Transverse colon (tissue), 4 donors: Measurements from ENCODE around the gene FBXL19. TPM values are rescaled to one million over a fixed set of nuclear protein-coding genes. Genes with fewer than 3 reads are reported as not detected.

ENCODE experiments used
- DNase-seq: peaks from one replicate; pipeline ENCODE4 v3.0.0-alpha.2; 2019
- H3K27ac ChIP-seq, 4 donors: fragments of 200-600 bp; sonication (generic); 2 replicates each; pipeline ENCODE4 v1.5.1; 2016 to 2018; ENCODE audit warnings: inconsistent platforms in 4 of 4
- H3K27me3 ChIP-seq: fragments of 200-600 bp; sonication (generic); 2 replicates; pipeline ENCODE4 v1.5.1; 2017; ENCODE audit warnings: inconsistent platforms
- H3K36me3 ChIP-seq, 4 donors: fragments of 200-600 bp; sonication (generic); 2 replicates each; pipeline ENCODE4 v1.5.1; 2017 to 2019; ENCODE audit warnings: inconsistent platforms in 4 of 4
- H3K4me1 ChIP-seq, 4 donors: fragments of 200-600 bp; sonication (generic); 2 replicates each; pipeline ENCODE4 v1.5.1; 2017 to 2020; ENCODE audit warnings: inconsistent platforms in 4 of 4
- H3K4me3 ChIP-seq, 4 donors: fragments of 200-600 bp; sonication (generic); 1 replicate in 1 of 4; 2 replicates in 3 of 4; pipeline versions ENCODE4 v1.5.1 to v1.6.1; 2017 to 2019; ENCODE audit warnings: inconsistent platforms in 4 of 4
- H3K9me3 ChIP-seq, 2 donors: fragments of 200-600 bp; sonication (generic); 2 replicates each; pipeline ENCODE4 v1.5.1; 2017 to 2019; ENCODE audit warnings: inconsistent platforms in 2 of 2
- CTCF ChIP-seq, 5 experiments: fragments of 200-600 bp in 3 of 5; fragments of 450-650 bp in 2 of 5; sonication (generic) in 3 of 5; IDR thresholded peaks; 1 replicate in 2 of 5; 2 replicates in 3 of 5; pipeline ENCODE4 v1.5.1; 2016 to 2017; ENCODE audit warnings: antibody characterized with exemption in 5 of 5, inconsistent platforms in 3 of 5, mild to moderate bottlenecking in 2 of 5, moderate library complexity in 1 of 5
- EP300 ChIP-seq: sonication (generic); formaldehyde crosslinking; IDR thresholded peaks from one replicate; pipeline ENCODE4 v1.6.1; 2017; ENCODE audit warnings: antibody characterized with exemption, low read depth
- POLR2A ChIP-seq: fragments of 450-650 bp; IDR thresholded peaks from one replicate; pipeline ENCODE4 v1.6.1; 2016; ENCODE audit warnings: antibody characterized with exemption, mild to moderate bottlenecking, moderate library complexity
- POLR2AphosphoS5 ChIP-seq, 3 donors: sonication (generic); formaldehyde crosslinking; IDR thresholded peaks; one replicate each; pipeline ENCODE4 v1.6.1; 2016; ENCODE audit warnings: antibody characterized with exemption in 3 of 3
- WGBS, 2 donors: methylation state at CpG; one replicate each; pipeline ENCODE4 v1.1.5; 2018; ENCODE audit warnings: low coverage in 1 of 2; 5-methylcytosine and 5-hydroxymethylcytosine counted together
- in situ Hi-C, 4 donors: fragments of 200-750 bp; cut with MboI; loops; one replicate each; pipeline versions ENCODE4 v1.15.0 to v1.15.1; 2017; ENCODE audit warnings: low sequenced_read_pairs in 3 of 4, low pct_ligation_motif_present in 1 of 4, low pct_unique_long_range_greater_than_20kb in 1 of 4
- intact Hi-C: fragments of 100-400 bp; cut with DNase I; formaldehyde crosslinking; loops from one replicate; pipeline ENCODE4 v1.15.1; 2023; ENCODE audit warnings: low total_unique reads
- total RNA-seq, 4 donors: library from RNA; depleted of rRNA; stranded (reverse); fragments of >200 nt; gene quantifications; one replicate each; pipeline ENCODE4 v1.1.0, GENCODE V29; 2016

Gene FBXL19
- total RNA-seq, 4 donors from 2014 or later, result 19.3 to 45.3 (median 20.3) TPM

GRCh38 chr16:30966033-30966619, 42.8 kb downstream of the FBXL19 start:
- DNase-seq, result no peak
- Histone ChIP-seq H3K27me3 (no peaks in the 10 kb centered on the region), H3K36me3 (peaks cover 0 to 80% (median 38%) of the 10 kb centered on the region in 4 donors), H3K27ac (no peak overlapping the region), H3K4me3 (no peak overlapping the region), H3K9me3 (no peaks in the 10 kb centered on the region), H3K4me1 (no peaks in the 10 kb centered on the region)
- TF ChIP-seq POLR2A, result no peak
- TF ChIP-seq CTCF (IDR thresholded peaks at IDR 0.05), result no peak
- TF ChIP-seq EP300, result no peak
- no peak for TF ChIP-seq POLR2AphosphoS5 (IDR thresholded peaks at IDR 0.05)
- WGBS, 2 donors, result 93 to 100% methylated on average over 1 to 12 of the region's 19 CpGs
- intact Hi-C loops, result no loop called here
- in situ Hi-C loops, result loop anchor here in 1 of 4 donors (25.0 kb wide), 1 partner anchor 746 kb away; a partner anchor contains a TSS

- Histone ChIP-seq H3K4me1 (no peaks in the 10 kb centered on the region), H3K27me3 (no peaks in the 10 kb centered on the region), H3K9me3 (no peaks in the 10 kb centered on the region), H3K36me3 (peaks cover 0 to 83% (median 39%) of the 10 kb centered on the region in 4 donors), H3K27ac (no peak overlapping the region), H3K4me3 (no peak overlapping the region)
- intact Hi-C loops, result no loop called here
- in situ Hi-C loops, result loop anchor here in 1 of 4 donors (25.0 kb wide), 1 partner anchor 745 kb away; a partner anchor contains a TSS
- WGBS, 2 donors, result 89% methylated on average over 4 of the region's 4 CpGs; no CpG with 5 or more reads in 1 of the 2 donors
- DNase-seq, result no peak
- TF ChIP-seq POLR2AphosphoS5 (IDR thresholded peaks at IDR 0.05), result no peak
- TF ChIP-seq POLR2A, result no peak
- no peak for TF ChIP-seq EP300
- no peak for TF ChIP-seq CTCF (IDR thresholded peaks at IDR 0.05)
Observed at GRCh38 chr16:30967795-30968194, 44.4 kb downstream of the FBXL19 start.

- Histone ChIP-seq H3K27me3 (no peaks in the 10 kb centered on the region), H3K9me3 (no peaks in the 10 kb centered on the region), H3K4me3 (no peak overlapping the region), H3K4me1 (no peaks in the 10 kb centered on the region), H3K27ac (no peak overlapping the region), H3K36me3 (peaks cover 0 to 81% (median 37%) of the 10 kb centered on the region in 4 donors)
- intact Hi-C loops, result no loop called here
- TF ChIP-seq POLR2AphosphoS5 (IDR thresholded peaks at IDR 0.05) (no peak), POLR2A (no peak), CTCF (IDR thresholded peaks at IDR 0.05) (no peak), EP300 (no peak)
- no peak for DNase-seq
- in situ Hi-C loops, result loop anchor here in 1 of 4 donors (25.0 kb wide), 1 partner anchor 743 kb away; a partner anchor contains a TSS
- 96% methylated on average over 19 of the region's 19 CpGs; no CpG with 5 or more reads in 1 of the 2 donors for WGBS, 2 donors
Observed at GRCh38 chr16:30969246-30969842, 46.0 kb downstream of the FBXL19 start.

- WGBS, 2 donors, result 80 to 95% methylated on average over 1 to 14 of the region's 14 CpGs
- peaks cover 0 to 72% (median 30%) of the 10 kb centered on the region in 4 donors for H3K36me3 ChIP-seq
- TF ChIP-seq CTCF (IDR thresholded peaks at IDR 0.05), result no peak
- no peak for TF ChIP-seq POLR2AphosphoS5 (IDR thresholded peaks at IDR 0.05)
- TF ChIP-seq POLR2A, result no peak
- no peak for TF ChIP-seq EP300
- no peak overlapping the region for H3K4me3 ChIP-seq
- in situ Hi-C loops (loop anchor here in 1 of 4 donors (25.0 kb wide), 1 partner anchor 741 kb away; a partner anchor contains a TSS), intact Hi-C loops (no loop called here)
- no peaks in the 10 kb centered on the region for H3K27me3 ChIP-seq
- H3K4me1 ChIP-seq, result no peaks in the 10 kb centered on the region
- H3K27ac ChIP-seq, result no peak overlapping the region
- DNase-seq, result no peak
- no peaks in the 10 kb centered on the region for H3K9me3 ChIP-seq
Observed at GRCh38 chr16:30971298-30971697, 47.9 kb downstream of the FBXL19 start.
